Breast epithelium (tissue), 4 donors: ENCODE measurements around the gene CACNA1H. TPM values are rescaled to one million over a fixed set of nuclear protein-coding genes. Genes with fewer than 3 reads are reported as not detected.
"Not testable (repeated sequence)": the region's sequence is repeated elsewhere in the genome, so short reads cannot be mapped to it uniquely, and the experiment has no call there.

Source experiments
- DNase-seq, 2 donors: peaks; one replicate each; pipeline ENCODE4 v3.0.0-alpha.2; 2019; ENCODE audit warnings: low spot score in 2 of 2
- H3K27ac ChIP-seq, 2 donors: fragments of 200-600 bp; sonication (generic) in 1 of 2; one replicate each; pipeline ENCODE4 v1.5.1; 2016 to 2019; ENCODE audit warnings: mild to moderate bottlenecking in 1 of 2
- H3K27me3 ChIP-seq, 2 donors: fragments of 200-600 bp; sonication (generic) in 1 of 2; one replicate each; pipeline versions ENCODE4 v1.5.1 to v1.6.0; 2017 to 2019; ENCODE audit warnings: control low read depth in 1 of 2, mild to moderate bottlenecking in 1 of 2
- H3K36me3 ChIP-seq: fragments of 200-600 bp; one replicate; pipeline ENCODE4 v1.5.1; 2019
- H3K4me1 ChIP-seq, 2 donors: fragments of 200-600 bp; sonication (generic); one replicate each; pipeline ENCODE4 v1.5.1; 2016 to 2019; ENCODE audit warnings: control low read depth in 1 of 2
- H3K4me3 ChIP-seq, 3 donors: fragments of 200-600 bp; sonication (generic); 1 replicate in 2 of 3; 2 replicates in 1 of 3; pipeline ENCODE4 v1.5.1; 2016 to 2019; ENCODE audit warnings: mild to moderate bottlenecking in 3 of 3, moderate library complexity in 2 of 3
- H3K9me3 ChIP-seq, 2 donors: fragments of 200-600 bp; sonication (generic) in 1 of 2; one replicate each; pipeline ENCODE4 v1.5.1; 2016 to 2019; ENCODE audit warnings: control low read depth in 1 of 2
- POLR2A ChIP-seq: fragments of 450-650 bp; IDR thresholded peaks from one replicate; pipeline ENCODE4 v1.6.1; 2016; ENCODE audit warnings: antibody characterized with exemption, mild to moderate bottlenecking, moderate library complexity
- POLR2AphosphoS5 ChIP-seq, 3 donors: sonication (generic); formaldehyde crosslinking; IDR thresholded peaks; one replicate each; pipeline ENCODE4 v1.6.1; 2017; ENCODE audit warnings: antibody characterized with exemption in 3 of 3
- intact Hi-C: fragments of 100-400 bp; cut with DNase I; formaldehyde crosslinking; loops from one replicate; pipeline ENCODE4 v1.15.1; 2023; ENCODE audit warnings: low total_unique reads
- total RNA-seq, 3 donors: library from RNA; depleted of rRNA; stranded (reverse); fragments of >200 nt; gene quantifications; one replicate each; pipeline ENCODE4 v1.1.0, GENCODE V29; 2016
- TF ChIP-seq, protein P1 (sequence below), 3 donors: fragments of 450-650 bp; IDR thresholded peaks; one replicate each; pipeline ENCODE4 v1.5.1; 2016 to 2017; ENCODE audit warnings: antibody characterized with exemption in 3 of 3, mild to moderate bottlenecking in 3 of 3, moderate library complexity in 3 of 3

CACNA1H gene
- total RNA-seq, 3 donors from 2014 or later, result 1.6 to 2.5 (median 2.2) TPM

DNA sequence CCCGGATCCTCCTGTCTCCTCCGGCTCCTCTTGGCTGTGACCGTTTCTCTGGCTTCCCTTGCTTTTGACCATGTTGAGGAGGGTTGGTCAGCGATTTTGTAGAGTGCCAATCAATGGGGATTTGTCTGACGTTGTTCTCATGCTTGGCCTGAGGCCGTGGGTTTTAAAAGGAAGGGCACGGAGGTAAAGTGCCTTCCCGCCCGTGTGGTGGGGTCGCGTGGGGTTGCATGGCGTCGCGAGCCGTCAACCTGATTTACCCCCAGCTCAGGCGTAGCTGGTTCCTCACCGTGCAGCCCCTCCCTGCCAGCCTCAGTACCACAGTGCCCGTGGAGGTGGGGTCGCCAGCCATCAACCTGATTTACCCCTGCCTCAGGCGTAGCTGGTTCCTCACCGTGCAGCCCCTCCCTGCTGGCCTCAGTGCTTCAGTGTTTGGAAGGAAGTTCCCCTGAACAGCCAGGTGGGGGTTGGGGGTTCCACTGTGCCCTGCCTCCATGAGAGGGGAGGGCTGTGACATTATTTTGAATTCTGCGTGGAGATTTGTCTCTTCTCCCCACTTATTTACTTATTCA lies 92.6 kb downstream of the CACNA1H start:
- Histone ChIP-seq H3K4me1 (no peaks in the 10 kb centered on the region), H3K4me3 (no peak overlapping the region), H3K27me3 (peaks cover 0 to 11% of the 10 kb centered on the region in 2 donors), H3K36me3 (no peaks in the 10 kb centered on the region), H3K27ac (no peak overlapping the region), H3K9me3 (no peaks in the 10 kb centered on the region)
- TF ChIP-seq POLR2AphosphoS5 (IDR thresholded peaks at IDR 0.05) (no peak), POLR2A (no peak)
- TF ChIP-seq, protein P1, sequence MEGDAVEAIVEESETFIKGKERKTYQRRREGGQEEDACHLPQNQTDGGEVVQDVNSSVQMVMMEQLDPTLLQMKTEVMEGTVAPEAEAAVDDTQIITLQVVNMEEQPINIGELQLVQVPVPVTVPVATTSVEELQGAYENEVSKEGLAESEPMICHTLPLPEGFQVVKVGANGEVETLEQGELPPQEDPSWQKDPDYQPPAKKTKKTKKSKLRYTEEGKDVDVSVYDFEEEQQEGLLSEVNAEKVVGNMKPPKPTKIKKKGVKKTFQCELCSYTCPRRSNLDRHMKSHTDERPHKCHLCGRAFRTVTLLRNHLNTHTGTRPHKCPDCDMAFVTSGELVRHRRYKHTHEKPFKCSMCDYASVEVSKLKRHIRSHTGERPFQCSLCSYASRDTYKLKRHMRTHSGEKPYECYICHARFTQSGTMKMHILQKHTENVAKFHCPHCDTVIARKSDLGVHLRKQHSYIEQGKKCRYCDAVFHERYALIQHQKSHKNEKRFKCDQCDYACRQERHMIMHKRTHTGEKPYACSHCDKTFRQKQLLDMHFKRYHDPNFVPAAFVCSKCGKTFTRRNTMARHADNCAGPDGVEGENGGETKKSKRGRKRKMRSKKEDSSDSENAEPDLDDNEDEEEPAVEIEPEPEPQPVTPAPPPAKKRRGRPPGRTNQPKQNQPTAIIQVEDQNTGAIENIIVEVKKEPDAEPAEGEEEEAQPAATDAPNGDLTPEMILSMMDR (IDR thresholded peaks at IDR 0.05), result no peak
- intact Hi-C loops, result no loop called here
- DNase-seq, result no peak

DNA sequence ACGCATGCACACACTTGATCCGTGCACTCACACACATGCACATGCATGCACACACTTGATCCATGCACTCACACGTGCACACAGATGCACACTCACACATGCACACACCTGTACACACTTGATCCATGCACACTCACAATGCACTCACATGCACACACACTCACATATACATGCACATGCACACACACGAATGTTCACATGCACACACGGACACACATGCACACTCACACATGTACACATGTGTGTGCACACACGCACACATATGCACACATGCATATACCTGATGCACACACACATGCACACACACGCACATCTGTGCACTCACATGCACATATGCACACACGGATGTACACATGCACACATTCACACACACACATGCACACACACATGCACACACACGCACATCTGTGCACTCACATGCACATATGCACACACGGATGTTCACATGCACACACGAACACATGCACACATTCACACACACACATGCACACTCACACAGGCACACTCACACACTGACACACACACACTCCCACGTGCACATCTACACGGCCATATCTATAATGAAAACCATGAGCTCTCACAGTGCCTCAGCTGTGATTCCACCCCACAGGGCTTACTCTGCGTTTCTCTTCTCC lies 95.1 kb downstream of the CACNA1H start:
- H3K4me3 ChIP-seq, result not testable (repeated sequence)

DNA sequence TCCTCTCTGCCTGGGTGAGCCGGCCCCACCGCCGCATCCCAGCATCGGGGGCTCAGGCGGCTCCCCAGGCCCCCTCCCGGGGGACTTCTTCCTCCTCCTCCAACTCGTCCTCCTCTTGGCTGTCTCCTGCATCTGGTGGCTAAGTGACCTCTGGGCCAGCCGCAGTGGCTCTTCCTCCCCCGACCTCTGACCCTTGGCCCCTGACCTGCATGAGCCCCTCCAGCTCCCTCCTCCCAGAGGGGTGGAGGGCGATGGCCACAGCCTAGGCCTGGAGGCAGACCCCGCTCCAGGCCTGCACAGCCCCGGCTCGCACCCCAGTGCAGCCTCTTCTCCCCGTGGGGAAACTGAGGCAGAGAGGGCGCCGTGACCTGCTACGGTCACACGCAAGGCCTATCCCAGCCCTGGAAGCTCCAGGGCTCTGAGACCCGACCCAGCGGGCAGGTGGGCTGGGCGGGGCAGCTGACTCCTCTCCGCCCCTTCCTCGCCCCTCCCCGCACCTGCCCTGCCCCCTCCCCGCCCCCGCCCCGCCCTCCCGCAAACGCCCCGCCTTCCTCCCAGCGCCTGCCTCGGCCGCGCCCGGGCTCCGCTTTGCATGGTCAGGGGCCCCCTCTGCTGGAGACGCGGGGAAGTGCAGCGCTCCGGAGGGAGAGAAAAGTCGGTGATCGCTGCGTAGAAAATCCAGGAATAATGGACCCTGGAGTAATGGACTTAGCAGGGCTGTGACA lies 96.3 kb downstream of the CACNA1H start:
- H3K27me3 ChIP-seq, result peaks cover 0 to 11% of the 10 kb centered on the region in 2 donors
- intact Hi-C loops, DNase-seq, H3K27ac ChIP-seq, H3K4me1 ChIP-seq, H3K9me3 ChIP-seq, H3K36me3 ChIP-seq, H3K4me3 ChIP-seq: not testable (repeated sequence)

More for the DNA sequence above, 95.1 kb downstream of the CACNA1H start:
- peaks cover 0 to 11% of the 10 kb centered on the region in 2 donors for H3K27me3 ChIP-seq
- H3K27ac ChIP-seq, DNase-seq, H3K4me1 ChIP-seq, intact Hi-C loops, H3K9me3 ChIP-seq, H3K36me3 ChIP-seq: not testable (repeated sequence)

DNA sequence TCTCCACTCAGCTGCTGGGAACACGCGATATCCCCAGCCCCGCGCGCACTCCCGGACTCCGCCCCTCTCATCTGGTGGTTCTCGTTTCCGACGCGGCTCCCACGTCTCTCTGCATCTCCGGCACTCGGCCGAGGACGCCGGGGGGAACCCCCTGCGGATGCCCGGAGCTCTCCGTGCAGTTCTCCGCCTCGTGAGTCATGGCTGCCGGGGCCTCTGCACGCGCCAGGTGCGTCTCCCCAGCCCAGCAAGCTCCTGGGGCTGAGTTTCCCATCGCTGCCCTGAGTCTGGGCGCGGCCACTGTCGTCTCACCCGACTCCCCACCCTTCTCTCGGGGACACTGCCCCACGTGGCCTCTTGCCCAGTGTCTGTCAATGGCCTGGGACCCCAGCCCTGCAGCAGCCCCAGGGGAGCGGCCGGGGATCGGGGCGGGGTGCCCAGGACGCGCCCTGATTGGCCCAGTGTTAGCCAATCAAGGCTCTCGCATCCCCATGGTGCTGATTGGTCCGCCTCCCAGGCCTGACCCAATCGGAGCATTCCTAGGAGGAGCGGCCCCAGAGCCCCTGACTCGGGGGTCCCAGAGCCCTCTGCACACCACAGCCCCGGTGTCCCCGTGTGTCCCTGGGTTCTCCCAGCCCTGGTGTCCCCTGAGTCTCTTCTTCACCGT lies 100.9 kb downstream of the CACNA1H start:
- H3K9me3 ChIP-seq, intact Hi-C loops, H3K4me1 ChIP-seq, H3K36me3 ChIP-seq, DNase-seq, H3K27ac ChIP-seq, H3K4me3 ChIP-seq: not testable (repeated sequence)
- peaks cover 0 to 28% of the 10 kb centered on the region in 2 donors for H3K27me3 ChIP-seq

DNA sequence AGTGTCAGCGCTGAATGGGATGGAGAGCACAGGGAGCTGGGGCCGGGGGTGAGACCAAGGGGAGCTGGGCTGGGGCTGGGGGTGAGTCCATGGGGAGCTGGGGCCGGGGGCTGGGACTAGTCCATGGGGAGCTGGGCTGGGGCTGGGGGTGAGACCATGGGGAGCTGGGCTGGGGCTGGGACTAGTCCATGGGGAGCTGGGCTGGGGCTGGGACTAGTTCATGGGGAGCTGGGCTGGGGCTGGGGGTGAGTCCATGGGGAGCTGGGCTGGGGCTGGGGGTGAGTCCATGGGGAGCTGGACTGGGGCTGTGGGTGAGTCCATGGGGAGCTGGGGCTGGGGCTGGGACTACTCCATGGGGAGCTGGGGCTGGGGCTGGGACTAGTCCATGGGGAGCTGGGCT lies 101.9 kb downstream of the CACNA1H start:
- H3K27ac ChIP-seq, H3K9me3 ChIP-seq, H3K36me3 ChIP-seq, DNase-seq, H3K4me3 ChIP-seq, H3K4me1 ChIP-seq, intact Hi-C loops: not testable (repeated sequence)
- peaks cover 0 to 38% of the 10 kb centered on the region in 2 donors for H3K27me3 ChIP-seq

DNA sequence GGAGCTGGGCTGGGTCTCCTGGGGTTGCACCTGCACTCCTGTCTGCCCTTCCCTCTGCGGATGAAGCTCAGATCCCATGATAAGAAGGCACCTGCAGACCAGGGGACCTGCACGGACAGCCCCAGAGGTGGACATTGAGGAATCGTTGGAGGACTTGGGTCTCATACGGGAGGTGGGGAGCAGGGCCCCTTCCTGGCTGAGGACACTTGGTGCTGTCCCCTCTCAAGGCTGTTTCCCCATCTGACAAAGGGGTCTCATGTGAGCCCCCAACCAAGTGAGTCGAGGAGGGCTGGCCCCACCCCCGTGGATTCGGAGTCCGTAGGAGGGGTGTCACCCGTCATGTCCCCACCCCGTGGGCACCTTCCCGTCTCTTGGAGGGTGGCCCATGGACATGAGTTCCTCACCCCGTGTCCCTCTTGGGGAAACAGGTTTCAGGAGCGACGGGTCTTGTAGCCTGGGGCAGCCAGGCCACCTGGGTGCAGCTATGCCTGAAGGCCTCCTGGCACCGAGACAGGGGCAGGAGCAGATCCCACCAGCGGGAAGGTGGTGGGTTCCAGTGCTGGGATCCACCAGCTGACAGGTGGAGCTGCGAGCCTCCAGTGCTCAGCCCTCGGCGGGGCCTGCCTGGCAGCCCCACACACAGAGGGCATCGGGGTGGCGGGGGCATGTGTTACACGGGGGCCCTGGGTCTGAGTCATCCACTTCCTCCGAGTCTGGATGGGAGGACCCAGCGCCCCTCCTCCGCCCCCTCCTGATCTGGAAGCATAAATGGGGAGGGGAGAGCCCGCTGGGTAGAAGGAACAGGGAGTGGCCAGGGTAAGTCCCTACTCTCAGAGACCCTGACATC lies 102.6 kb downstream of the CACNA1H start, which contains the start of gene TPSD1:
Gene TPSD1, plus strand, starts transcription at position 794 of the 847 bp plus-strand sequence. CDS start 212 bp downstream, outside the sequence.
- H3K27me3 ChIP-seq, result peaks cover 0 to 45% of the 10 kb centered on the region in 2 donors
- H3K9me3 ChIP-seq, DNase-seq, H3K27ac ChIP-seq, intact Hi-C loops, H3K36me3 ChIP-seq, H3K4me3 ChIP-seq, H3K4me1 ChIP-seq: not testable (repeated sequence)

DNA sequence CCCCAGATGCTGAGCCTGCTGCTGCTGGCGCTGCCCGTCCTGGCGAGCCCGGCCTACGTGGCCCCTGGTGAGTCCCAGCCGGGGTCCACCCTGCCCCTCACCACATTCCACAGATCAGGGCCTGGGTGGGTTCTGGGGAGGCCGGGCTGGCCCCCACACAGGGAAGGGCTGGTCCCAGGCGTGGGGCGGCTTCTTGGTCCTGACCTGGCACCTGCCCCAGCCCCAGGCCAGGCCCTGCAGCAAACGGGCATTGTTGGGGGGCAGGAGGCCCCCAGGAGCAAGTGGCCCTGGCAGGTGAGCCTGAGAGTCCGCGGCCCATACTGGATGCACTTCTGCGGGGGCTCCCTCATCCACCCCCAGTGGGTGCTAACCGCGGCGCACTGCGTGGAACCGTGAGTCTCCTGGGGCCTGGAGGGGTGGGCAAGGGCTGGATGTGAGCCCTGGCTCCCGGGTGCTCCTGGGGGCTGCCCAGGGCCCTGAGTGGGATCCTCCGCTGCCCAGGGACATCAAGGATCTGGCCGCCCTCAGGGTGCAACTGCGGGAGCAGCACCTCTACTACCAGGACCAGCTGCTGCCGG lies 103.5 kb downstream of the CACNA1H start:
- H3K27me3 ChIP-seq, result peaks cover 0 to 54% of the 10 kb centered on the region in 2 donors
- H3K9me3 ChIP-seq, DNase-seq, H3K27ac ChIP-seq, H3K4me3 ChIP-seq, H3K36me3 ChIP-seq, intact Hi-C loops, H3K4me1 ChIP-seq: not testable (repeated sequence)
